ENCODE results near the gene ZNF423. TPM values are rescaled to one million over a fixed set of nuclear protein-coding genes. Genes with fewer than 3 reads are reported as not detected.
A peak's percentile ranks its signal among the peaks of the same experiment; 100 is the strongest.

Gene ZNF423
- total RNA-seq, 1 donor from 2014 or later, result 0.69 TPM

DNA sequence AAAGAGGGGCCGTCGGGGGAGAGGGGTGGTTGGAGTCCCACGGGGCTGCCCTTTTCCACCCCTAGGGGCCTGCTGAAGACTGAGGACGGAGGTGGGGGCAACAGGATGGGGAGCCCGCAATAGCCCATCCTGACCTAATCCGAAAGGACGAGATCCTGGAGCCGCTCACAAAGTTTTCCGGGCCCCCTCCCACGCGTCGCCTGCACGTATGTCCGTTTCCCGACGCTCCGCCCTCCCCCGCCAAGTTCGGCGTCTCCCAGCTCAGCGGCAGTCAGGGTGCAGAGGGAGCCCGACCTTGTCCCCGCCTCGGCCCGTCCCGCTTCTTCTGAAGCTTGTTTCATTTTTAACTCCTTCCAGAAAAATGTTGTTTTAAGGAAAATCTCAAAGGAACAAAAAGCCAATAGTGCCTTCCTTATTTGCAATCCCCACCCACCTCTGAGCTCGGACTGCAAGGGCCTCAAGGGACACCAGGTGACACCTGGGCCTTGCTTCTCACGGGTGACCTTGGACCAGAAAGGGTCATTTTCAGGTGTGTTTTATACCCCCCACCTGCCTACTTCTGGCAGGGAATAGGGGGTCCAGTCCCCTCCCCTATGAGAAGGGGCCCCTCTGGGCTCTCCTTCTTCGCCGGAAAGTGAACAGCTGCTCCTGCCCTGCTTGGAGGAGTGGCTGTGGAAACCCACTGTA, 3.4 kb upstream of the ZNF423 start:
- TF ChIP-seq, protein P1, sequence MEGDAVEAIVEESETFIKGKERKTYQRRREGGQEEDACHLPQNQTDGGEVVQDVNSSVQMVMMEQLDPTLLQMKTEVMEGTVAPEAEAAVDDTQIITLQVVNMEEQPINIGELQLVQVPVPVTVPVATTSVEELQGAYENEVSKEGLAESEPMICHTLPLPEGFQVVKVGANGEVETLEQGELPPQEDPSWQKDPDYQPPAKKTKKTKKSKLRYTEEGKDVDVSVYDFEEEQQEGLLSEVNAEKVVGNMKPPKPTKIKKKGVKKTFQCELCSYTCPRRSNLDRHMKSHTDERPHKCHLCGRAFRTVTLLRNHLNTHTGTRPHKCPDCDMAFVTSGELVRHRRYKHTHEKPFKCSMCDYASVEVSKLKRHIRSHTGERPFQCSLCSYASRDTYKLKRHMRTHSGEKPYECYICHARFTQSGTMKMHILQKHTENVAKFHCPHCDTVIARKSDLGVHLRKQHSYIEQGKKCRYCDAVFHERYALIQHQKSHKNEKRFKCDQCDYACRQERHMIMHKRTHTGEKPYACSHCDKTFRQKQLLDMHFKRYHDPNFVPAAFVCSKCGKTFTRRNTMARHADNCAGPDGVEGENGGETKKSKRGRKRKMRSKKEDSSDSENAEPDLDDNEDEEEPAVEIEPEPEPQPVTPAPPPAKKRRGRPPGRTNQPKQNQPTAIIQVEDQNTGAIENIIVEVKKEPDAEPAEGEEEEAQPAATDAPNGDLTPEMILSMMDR (conservative IDR thresholded peaks at IDR 0.05; ENCODE audit: low read depth, low read length), result no peak
- no peak for DNase-seq (ENCODE audit: low read depth)
- H3K4me3 ChIP-seq (ENCODE audit: low read depth, low read length), result no peak overlapping the region

GRCh38 chr16:49858200-49859124, 2.5 kb upstream of the ZNF423 start:
- TF ChIP-seq, protein P1 (conservative IDR thresholded peaks at IDR 0.05; ENCODE audit: low read depth, low read length), result no peak
- H3K4me3 ChIP-seq (ENCODE audit: low read depth, low read length), result no peak overlapping the region
- no peak for DNase-seq (ENCODE audit: low read depth)

GRCh38 chr16:49857423-49858181, 1.7 kb upstream of the ZNF423 start:
- TF ChIP-seq, protein P1 (conservative IDR thresholded peaks at IDR 0.05; ENCODE audit: low read depth, low read length), result peak; percentile 68
- DNase-seq (ENCODE audit: low read depth), result no peak
- peak overlapping the region; percentile 27 for H3K4me3 ChIP-seq (ENCODE audit: low read depth, low read length)

- DNase-seq (ENCODE audit: low read depth), result peak; percentile 7
- TF ChIP-seq, protein P1 (conservative IDR thresholded peaks at IDR 0.05; ENCODE audit: low read depth, low read length), result no peak
These were observed 889 bp upstream of the ZNF423 start for GRCh38 chr16:49856672-49857330.

GRCh38 chr16:49855280-49855821, 561 bp downstream of the ZNF423 start:
- TF ChIP-seq, protein P1 (conservative IDR thresholded peaks at IDR 0.05; ENCODE audit: low read depth, low read length), result no peak
- DNase-seq (ENCODE audit: low read depth), result no peak
- peak overlapping the region; percentile 52 for H3K4me3 ChIP-seq (ENCODE audit: low read depth, low read length)

More at GRCh38 chr16:49856672-49857330, 889 bp upstream of the ZNF423 start:
- peak overlapping the region; percentile 42 for H3K4me3 ChIP-seq (ENCODE audit: low read depth, low read length)

- H3K4me3 ChIP-seq (ENCODE audit: low read depth, low read length), result peak overlapping the region; percentile 52
- no peak for DNase-seq (ENCODE audit: low read depth)
- TF ChIP-seq, protein P1 (conservative IDR thresholded peaks at IDR 0.05; ENCODE audit: low read depth, low read length), result no peak
These were observed 1.1 kb downstream of the ZNF423 start for GRCh38 chr16:49854796-49855203.
